Measurements from ENCODE around the gene PXYLP1.
"Not testable (repeated sequence)": the region's sequence is repeated elsewhere in the genome, so short reads cannot be mapped to it uniquely, and the experiment has no call there.

DNA sequence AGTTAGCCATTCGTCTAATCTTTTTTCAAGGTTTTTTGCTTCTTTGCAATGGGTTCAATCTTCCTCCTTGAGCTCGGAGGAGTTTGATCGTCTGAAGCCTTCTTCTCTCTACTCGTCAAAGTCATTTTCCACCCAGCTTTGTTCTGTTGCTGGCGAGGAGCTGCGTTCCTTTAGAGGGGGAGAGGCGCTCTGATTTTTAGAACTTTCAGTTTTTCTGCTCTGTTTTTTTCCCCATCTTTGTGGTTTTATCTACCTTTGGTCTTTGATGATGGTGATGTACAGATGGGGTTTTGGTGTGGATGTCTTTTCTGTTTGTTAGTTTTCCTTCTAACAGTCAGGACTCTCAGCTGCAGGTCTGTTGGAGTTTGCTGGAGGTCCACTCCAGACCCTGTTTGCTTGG lies 68.8 kb downstream of the PXYLP1 start:
- TF ChIP-seq, protein P1, sequence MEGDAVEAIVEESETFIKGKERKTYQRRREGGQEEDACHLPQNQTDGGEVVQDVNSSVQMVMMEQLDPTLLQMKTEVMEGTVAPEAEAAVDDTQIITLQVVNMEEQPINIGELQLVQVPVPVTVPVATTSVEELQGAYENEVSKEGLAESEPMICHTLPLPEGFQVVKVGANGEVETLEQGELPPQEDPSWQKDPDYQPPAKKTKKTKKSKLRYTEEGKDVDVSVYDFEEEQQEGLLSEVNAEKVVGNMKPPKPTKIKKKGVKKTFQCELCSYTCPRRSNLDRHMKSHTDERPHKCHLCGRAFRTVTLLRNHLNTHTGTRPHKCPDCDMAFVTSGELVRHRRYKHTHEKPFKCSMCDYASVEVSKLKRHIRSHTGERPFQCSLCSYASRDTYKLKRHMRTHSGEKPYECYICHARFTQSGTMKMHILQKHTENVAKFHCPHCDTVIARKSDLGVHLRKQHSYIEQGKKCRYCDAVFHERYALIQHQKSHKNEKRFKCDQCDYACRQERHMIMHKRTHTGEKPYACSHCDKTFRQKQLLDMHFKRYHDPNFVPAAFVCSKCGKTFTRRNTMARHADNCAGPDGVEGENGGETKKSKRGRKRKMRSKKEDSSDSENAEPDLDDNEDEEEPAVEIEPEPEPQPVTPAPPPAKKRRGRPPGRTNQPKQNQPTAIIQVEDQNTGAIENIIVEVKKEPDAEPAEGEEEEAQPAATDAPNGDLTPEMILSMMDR (conservative IDR thresholded peaks at IDR 0.05), result not testable (repeated sequence)
- TF ChIP-seq EZH2 (IDR thresholded peaks at IDR 0.05; ENCODE audit: low read depth), result not testable (repeated sequence)
